Esophagus (tissue), 2 donors: ENCODE data around the gene FAM81B. TPM values are rescaled to one million over a fixed set of nuclear protein-coding genes. Genes with fewer than 3 reads are reported as not detected.
"Not testable (repeated sequence)": the region's sequence is repeated elsewhere in the genome, so short reads cannot be mapped to it uniquely, and the experiment has no call there.

Source experiments
- H3K27ac ChIP-seq, 2 donors: one replicate each; pipeline ENCODE4 v1.5.1; 2013; ENCODE audit warnings: low read depth in 2 of 2, mild to moderate bottlenecking in 2 of 2, inconsistent platforms in 1 of 2, low read length in 1 of 2, moderate library complexity in 1 of 2
- H3K27me3 ChIP-seq, 2 donors: one replicate each; pipeline ENCODE4 v1.6.1; 2013; ENCODE audit warnings: low read length in 2 of 2, control low read depth in 1 of 2, mild to moderate bottlenecking in 1 of 2; ENCODE audit not compliant: insufficient read depth in 2 of 2, control insufficient read depth in 1 of 2
- H3K36me3 ChIP-seq, 2 donors: one replicate each; pipeline ENCODE4 v1.6.1; 2013; ENCODE audit warnings: low read length in 1 of 2; ENCODE audit not compliant: control insufficient read depth in 2 of 2, insufficient read depth in 2 of 2
- H3K4me1 ChIP-seq, 2 donors: one replicate each; pipeline ENCODE4 v1.6.1; 2013; ENCODE audit warnings: low read length in 1 of 2; ENCODE audit not compliant: control insufficient read depth in 2 of 2, insufficient read depth in 2 of 2
- H3K4me3 ChIP-seq, 2 donors: one replicate each; pipeline ENCODE4 v1.5.1; 2013; ENCODE audit warnings: low read length in 2 of 2, mild to moderate bottlenecking in 2 of 2, low read depth in 1 of 2, moderate library complexity in 1 of 2
- H3K9me3 ChIP-seq, 2 donors: one replicate each; pipeline ENCODE4 v1.6.1; 2013; ENCODE audit warnings: mild to moderate bottlenecking in 2 of 2, low read depth in 1 of 2, low read length in 1 of 2, moderate library complexity in 1 of 2; ENCODE audit not compliant: control insufficient read depth in 2 of 2, insufficient read depth in 1 of 2
- WGBS, 2 donors: extraction: QIAGEN DNeasy Blood & Tissue Kit; methylation state at CpG; one replicate each; pipeline ENCODE4 v1.1.7; 2013; 5-methylcytosine and 5-hydroxymethylcytosine counted together
- polyA plus RNA-seq, 2 donors: library from polyadenylated mRNA; stranded (reverse); fragments of 200-250 nt; gene quantifications; one replicate each; pipeline ENCODE4 v1.2.3, GENCODE V29; 2013
- donor health status: healthy with polysubstance abuse.
- donor health status: Bipolar disorder and iron deficiency.

Gene FAM81B
- polyA plus RNA-seq, 2 donors = not detected

DNA sequence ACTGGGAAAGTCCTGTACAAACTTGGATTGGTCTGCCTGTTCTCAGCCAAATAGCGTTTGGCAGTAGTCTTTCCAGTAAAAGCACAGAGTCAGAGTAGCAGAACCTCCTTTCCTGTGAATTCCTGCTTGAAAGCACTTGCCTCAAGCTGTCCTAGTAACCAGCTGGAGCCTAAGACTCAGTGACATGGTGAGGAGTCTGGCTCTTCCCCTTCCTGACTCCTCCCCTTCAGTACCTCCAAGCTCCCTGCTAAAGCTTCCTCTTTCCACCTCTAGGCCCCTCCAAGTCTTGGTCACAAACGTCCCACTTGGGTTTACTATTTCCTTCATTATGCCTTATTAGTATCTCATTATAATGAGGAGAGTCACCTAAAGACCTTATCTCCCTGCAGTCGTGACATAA, 21.4 kb upstream of the FAM81B start:
- Histone ChIP-seq H3K4me1 (no peaks in the 10 kb centered on the region), H3K4me3 (no peak overlapping the region), H3K27ac (no peak overlapping the region), H3K9me3 (no peaks in the 10 kb centered on the region), H3K36me3 (no peaks in the 10 kb centered on the region), H3K27me3 (no peaks in the 10 kb centered on the region)
- WGBS, 2 donors = 32 to 48% methylated on average over 3 of the region's 3 CpGs

DNA sequence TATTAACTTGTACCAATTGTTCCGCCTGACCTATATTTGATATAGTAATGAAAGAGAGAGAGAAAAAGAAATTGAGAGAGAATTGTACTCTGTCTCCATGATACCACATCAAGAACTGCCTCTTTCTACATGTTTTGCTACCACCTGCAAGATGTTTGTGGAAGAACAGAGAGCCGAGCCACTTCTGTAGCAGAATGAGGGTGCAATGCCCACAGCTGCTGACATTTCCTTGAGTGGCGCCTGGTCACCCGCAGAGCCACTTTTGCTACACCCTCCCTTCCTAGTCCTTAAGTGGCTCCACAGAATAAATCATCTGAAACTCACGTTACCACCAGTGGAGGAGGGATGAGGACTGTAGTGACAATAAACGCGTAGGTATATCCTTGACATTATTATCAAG, 17.1 kb upstream of the FAM81B start:
- Histone ChIP-seq H3K4me1 (no peaks in the 10 kb centered on the region), H3K9me3 (no peaks in the 10 kb centered on the region), H3K27me3 (no peaks in the 10 kb centered on the region), H3K36me3 (no peaks in the 10 kb centered on the region), H3K27ac (no peak overlapping the region), H3K4me3 (no peak overlapping the region)
- 76 to 83% methylated on average over 7 of the region's 7 CpGs for WGBS, 2 donors

DNA sequence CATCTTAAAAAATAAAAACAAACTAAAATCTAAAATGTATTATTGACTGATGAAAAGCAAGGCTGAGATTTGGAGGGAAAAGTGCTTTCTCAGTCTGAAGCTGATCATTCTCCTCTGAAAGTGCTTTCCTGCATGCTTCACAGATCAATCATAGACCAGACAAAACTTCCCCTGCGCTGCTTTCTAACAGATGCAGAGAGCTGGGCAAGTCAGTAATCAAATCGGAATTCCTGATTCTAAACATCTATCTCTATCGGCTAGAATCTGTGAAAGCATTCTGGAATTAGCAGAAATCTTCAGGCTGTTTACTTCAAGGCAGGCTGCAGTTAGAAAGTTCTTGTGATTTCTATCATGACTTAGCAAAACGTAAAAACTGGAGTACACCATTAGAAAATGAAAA, 15.6 kb upstream of the FAM81B start:
- H3K4me3 ChIP-seq = no peak overlapping the region
- WGBS, 2 donors = 70 to 74% methylated on average over 4 of the region's 4 CpGs
- H3K27ac ChIP-seq = no peak overlapping the region
- H3K27me3 ChIP-seq = no peaks in the 10 kb centered on the region
- no peaks in the 10 kb centered on the region for H3K4me1 ChIP-seq
- no peaks in the 10 kb centered on the region for H3K9me3 ChIP-seq
- no peaks in the 10 kb centered on the region for H3K36me3 ChIP-seq

DNA sequence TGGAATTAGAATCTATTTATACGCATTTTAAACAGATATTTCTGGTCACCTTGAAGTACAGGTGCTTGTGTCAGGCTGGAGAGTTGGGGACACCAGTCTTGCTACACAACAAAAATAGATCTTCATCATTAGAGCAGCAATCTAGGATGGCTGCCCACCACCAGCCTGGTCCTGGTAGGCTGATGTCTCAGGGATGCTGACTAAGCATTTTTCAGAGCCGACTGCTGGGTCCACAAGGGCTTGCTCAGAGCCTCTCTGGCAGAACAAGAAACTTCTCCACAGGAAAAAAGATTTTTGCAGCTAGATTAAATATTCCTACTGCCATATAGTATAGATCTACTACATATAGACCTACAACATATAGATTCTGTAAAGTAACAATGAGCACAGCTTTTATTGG, 12.0 kb upstream of the FAM81B start:
- Histone ChIP-seq H3K36me3 (no peaks in the 10 kb centered on the region), H3K9me3 (no peaks in the 10 kb centered on the region), H3K27me3 (no peaks in the 10 kb centered on the region), H3K4me1 (no peaks in the 10 kb centered on the region), H3K4me3 (no peak overlapping the region), H3K27ac (no peak overlapping the region)
- 49 to 70% methylated on average over 2 of the region's 2 CpGs for WGBS, 2 donors

DNA sequence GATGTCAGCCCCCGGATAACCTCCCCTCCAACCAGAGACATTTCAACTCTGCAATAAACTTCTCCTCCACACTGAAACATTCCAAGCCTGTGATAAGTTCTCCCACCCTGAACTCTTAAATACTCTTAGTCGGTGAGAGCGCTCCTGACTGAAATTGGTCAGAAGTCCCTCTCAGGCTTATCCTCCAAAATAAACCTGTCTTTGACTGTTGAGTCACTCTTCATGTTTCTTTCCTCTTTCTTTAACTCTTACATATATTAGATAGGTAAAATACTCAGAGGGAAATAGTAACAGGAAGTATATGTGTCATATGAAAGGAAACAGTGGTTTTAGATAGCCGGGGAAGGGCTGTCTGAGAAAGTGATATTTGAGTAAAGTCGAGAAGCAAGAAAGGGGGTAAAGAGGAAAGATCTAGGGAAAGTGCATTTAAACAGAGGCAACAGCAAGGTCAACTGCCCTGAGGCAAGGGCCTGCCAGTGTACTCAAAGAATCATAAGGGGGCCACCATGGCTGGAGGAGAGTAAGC, 11.0 kb upstream of the FAM81B start:
- Histone ChIP-seq H3K4me1 (no peaks in the 10 kb centered on the region), H3K27ac (no peak overlapping the region), H3K27me3 (no peaks in the 10 kb centered on the region), H3K4me3 (no peak overlapping the region), H3K9me3 (no peaks in the 10 kb centered on the region), H3K36me3 (no peaks in the 10 kb centered on the region)
- 81 to 87% methylated on average over 5 of the region's 5 CpGs for WGBS, 2 donors

DNA sequence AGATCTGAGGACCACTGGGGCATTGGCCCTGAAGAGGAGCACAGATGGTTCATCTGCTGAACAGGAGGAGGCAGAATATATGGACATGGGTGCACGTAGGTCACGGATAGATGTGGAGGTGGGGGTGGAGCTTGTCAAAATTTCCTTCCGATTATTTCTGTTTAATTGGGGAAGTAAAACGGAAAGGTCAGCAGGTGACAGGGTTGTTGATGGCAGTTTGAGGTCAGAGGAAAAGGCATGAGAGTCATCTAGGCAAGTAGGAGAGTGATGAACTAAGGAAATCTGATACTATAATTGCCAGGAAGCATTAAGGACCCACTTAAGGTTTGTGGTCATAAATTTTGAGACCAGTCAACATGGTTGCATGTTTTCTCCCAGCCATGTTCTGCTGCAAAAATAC, 8.4 kb upstream of the FAM81B start:
- Histone ChIP-seq H3K9me3 (no peaks in the 10 kb centered on the region), H3K27ac (no peak overlapping the region), H3K27me3 (no peaks in the 10 kb centered on the region), H3K4me1 (no peaks in the 10 kb centered on the region), H3K4me3 (no peak overlapping the region), H3K36me3 (no peaks in the 10 kb centered on the region)
- 56 to 59% methylated on average over 4 of the region's 4 CpGs for WGBS, 2 donors

DNA sequence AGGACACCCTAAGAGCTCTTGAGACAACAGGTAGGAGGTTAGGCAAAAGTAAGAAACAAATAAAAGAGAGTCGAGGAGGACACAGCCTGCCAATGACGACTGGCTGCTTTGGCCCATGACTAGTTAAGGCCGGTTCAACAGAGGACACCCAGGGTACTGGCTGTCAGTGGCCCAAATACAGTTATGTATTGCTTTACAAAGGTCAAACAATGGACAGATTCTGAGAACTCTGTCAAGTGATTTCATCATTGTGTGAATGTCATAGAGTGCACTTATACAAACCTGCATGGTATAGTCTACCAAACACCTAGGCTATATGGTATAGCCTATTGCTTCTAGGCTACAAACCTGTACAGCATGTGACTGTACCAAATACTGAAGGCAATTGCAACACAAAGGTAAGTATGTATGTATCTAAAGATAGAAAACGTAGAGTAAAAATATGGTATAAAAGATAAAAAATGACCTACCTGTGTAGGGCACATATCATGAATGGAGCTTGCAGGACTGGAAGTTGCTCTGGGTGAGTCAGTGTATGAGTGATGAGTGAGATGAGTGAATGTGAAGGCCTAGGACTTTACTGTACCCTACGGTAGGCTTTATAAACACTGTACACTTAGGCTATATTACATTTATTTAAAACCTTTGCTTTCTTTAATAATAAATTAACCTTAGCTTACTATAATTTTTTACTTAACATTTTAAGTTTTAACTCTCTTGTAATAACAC, 6.5 kb upstream of the FAM81B start:
- 66 to 72% methylated on average over 5 of the region's 5 CpGs for WGBS, 2 donors
- H3K36me3 ChIP-seq = no peaks in the 10 kb centered on the region
- no peaks in the 10 kb centered on the region for H3K27me3 ChIP-seq
- H3K27ac ChIP-seq = no peak overlapping the region
- H3K4me3 ChIP-seq = no peak overlapping the region
- H3K9me3 ChIP-seq = no peaks in the 10 kb centered on the region
- no peaks in the 10 kb centered on the region for H3K4me1 ChIP-seq

DNA sequence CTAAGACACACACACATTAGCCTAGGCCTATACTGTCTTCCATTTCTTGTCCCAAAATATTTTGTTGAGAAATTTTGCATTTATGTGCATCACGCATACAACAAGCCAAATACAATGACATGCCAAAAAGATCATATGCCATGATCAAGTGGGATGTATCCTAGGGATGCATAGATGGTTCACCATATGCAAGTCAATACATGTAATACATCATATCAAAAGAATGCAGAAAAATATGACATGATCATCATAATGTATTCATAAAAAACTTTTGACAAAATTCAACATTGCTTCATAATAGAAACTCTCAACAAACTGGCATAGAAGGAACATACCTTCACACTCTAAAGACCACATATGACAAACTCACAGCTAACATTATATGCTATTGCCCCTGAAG, 5.8 kb upstream of the FAM81B start:
- no peaks in the 10 kb centered on the region for H3K27me3 ChIP-seq
- WGBS, 2 donors = 92 to 95% methylated on average over 1 of the region's 1 CpG

DNA sequence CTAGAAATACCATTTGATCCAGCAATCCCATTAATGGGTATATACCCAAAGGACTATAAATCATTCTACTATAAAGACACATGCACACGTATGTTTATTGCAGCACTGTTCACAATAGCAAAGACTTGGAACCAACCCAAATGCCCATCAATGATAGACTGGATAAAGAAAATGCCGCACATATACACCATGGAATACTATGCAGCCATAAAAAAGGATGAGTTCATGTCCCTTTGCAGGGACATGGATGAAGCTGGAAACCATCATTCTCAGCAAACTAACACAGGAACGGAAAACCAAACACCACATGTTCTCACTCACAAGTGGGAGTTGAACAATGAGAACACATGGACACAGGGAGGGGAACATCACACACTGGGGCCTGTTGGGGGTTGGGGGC, 799 bp downstream of the FAM81B start:
- not testable (repeated sequence) for H3K36me3 ChIP-seq, H3K4me1 ChIP-seq, H3K27me3 ChIP-seq, H3K27ac ChIP-seq, H3K9me3 ChIP-seq, H3K4me3 ChIP-seq
- WGBS, 2 donors = 82 to 91% methylated on average over 3 of the region's 3 CpGs

More for the DNA sequence above, 5.8 kb upstream of the FAM81B start:
- no peak overlapping the region for H3K4me3 ChIP-seq
- H3K36me3 ChIP-seq = no peaks in the 10 kb centered on the region
- H3K4me1 ChIP-seq = no peaks in the 10 kb centered on the region
- no peaks in the 10 kb centered on the region for H3K9me3 ChIP-seq
- no peak overlapping the region for H3K27ac ChIP-seq

- Histone ChIP-seq H3K9me3 (no peaks in the 10 kb centered on the region), H3K4me1 (no peaks in the 10 kb centered on the region), H3K27ac (no peak overlapping the region), H3K36me3 (no peaks in the 10 kb centered on the region), H3K27me3 (no peaks in the 10 kb centered on the region), H3K4me3 (no peak overlapping the region)
- 0 to 1% methylated on average over 1 of the region's 1 CpG for WGBS, 2 donors
Observed at GRCh38 chr5:95392593-95393182, 1.5 kb downstream of the FAM81B start.
